Parathyroid adenoma (tissue), 2 donors: Measurements from ENCODE around the gene BRI3.

Experiments used
- H2AFZ ChIP-seq: fragments of 300-600 bp; sonication (generic); one replicate; pipeline ENCODE4 v1.7.0; 2017; ENCODE audit warnings: antibody characterized with exemption, mild to moderate bottlenecking
- H3K27ac ChIP-seq: fragments of 300-600 bp; sonication (generic); one replicate; pipeline ENCODE4 v1.7.0; 2017
- H3K27me3 ChIP-seq: fragments of 300-600 bp; sonication (generic); one replicate; pipeline ENCODE4 v1.7.0; 2017; ENCODE audit warnings: low read length; ENCODE audit not compliant: control insufficient read depth, insufficient read depth
- H3K36me3 ChIP-seq: fragments of 300-600 bp; sonication (generic); one replicate; pipeline ENCODE4 v1.7.0; 2017; ENCODE audit warnings: low read length; ENCODE audit not compliant: control insufficient read depth, insufficient read depth
- H3K4me1 ChIP-seq: fragments of 300-600 bp; sonication (generic); one replicate; pipeline ENCODE4 v1.7.0; 2017; ENCODE audit warnings: control low read depth
- H3K4me2 ChIP-seq: fragments of 300-600 bp; sonication (generic); one replicate; pipeline ENCODE4 v1.7.0; 2017; ENCODE audit warnings: low read length
- H3K4me3 ChIP-seq: fragments of 300-600 bp; sonication (generic); one replicate; pipeline ENCODE4 v1.7.0; 2017; ENCODE audit warnings: low read depth, low read length
- H3K79me2 ChIP-seq: fragments of 300-600 bp; sonication (generic); one replicate; pipeline ENCODE4 v1.7.0; 2017; ENCODE audit warnings: control low read depth
- H3K9ac ChIP-seq: fragments of 300-600 bp; sonication (generic); one replicate; pipeline ENCODE4 v1.7.0; 2017; ENCODE audit warnings: mild to moderate bottlenecking
- H3K9me3 ChIP-seq: fragments of 300-600 bp; sonication (generic); one replicate; pipeline ENCODE4 v1.7.0; 2017; ENCODE audit warnings: low read length; ENCODE audit not compliant: control insufficient read depth
- TF ChIP-seq, protein P1 (sequence below): fragments of 300-600 bp; sonication (generic); IDR thresholded peaks from one replicate; pipeline ENCODE4 v1.7.0; 2017; ENCODE audit warnings: antibody characterized with exemption, mild to moderate bottlenecking
- donor health status: primary hyperparathyroidism.

Gene BRI3

DNA sequence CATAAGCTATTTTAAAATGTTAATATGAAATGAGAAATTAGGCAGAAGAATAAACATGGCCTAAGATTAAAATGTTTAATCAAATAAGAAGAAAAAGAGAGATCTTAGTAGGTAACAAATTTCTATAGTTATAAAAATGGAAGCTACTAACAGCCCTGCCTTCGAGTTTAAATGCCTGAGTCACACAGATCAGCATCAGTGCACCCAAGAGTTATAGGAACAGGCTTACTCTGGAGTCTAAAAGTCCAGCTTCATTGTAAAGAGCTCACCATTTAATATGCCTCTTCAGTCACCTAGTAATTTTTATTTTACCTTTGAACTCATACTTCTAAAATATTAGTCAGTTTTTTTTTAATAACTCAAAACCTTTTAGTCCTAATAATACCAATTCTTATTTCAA, 52.6 kb downstream of the BRI3 start:
- Histone ChIP-seq H3K9ac (no peak overlapping the region), H3K4me3 (no peak overlapping the region), H3K79me2 (no peaks in the 10 kb centered on the region), H3K27me3 (no peaks in the 10 kb centered on the region), H3K4me2 (no peak overlapping the region), H3K27ac (no peak overlapping the region), H3K9me3 (no peaks in the 10 kb centered on the region), H3K4me1 (no peaks in the 10 kb centered on the region), H3K36me3 (no peaks in the 10 kb centered on the region), H2AFZ (no peak overlapping the region)
- TF ChIP-seq, protein P1, sequence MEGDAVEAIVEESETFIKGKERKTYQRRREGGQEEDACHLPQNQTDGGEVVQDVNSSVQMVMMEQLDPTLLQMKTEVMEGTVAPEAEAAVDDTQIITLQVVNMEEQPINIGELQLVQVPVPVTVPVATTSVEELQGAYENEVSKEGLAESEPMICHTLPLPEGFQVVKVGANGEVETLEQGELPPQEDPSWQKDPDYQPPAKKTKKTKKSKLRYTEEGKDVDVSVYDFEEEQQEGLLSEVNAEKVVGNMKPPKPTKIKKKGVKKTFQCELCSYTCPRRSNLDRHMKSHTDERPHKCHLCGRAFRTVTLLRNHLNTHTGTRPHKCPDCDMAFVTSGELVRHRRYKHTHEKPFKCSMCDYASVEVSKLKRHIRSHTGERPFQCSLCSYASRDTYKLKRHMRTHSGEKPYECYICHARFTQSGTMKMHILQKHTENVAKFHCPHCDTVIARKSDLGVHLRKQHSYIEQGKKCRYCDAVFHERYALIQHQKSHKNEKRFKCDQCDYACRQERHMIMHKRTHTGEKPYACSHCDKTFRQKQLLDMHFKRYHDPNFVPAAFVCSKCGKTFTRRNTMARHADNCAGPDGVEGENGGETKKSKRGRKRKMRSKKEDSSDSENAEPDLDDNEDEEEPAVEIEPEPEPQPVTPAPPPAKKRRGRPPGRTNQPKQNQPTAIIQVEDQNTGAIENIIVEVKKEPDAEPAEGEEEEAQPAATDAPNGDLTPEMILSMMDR = no peak

DNA sequence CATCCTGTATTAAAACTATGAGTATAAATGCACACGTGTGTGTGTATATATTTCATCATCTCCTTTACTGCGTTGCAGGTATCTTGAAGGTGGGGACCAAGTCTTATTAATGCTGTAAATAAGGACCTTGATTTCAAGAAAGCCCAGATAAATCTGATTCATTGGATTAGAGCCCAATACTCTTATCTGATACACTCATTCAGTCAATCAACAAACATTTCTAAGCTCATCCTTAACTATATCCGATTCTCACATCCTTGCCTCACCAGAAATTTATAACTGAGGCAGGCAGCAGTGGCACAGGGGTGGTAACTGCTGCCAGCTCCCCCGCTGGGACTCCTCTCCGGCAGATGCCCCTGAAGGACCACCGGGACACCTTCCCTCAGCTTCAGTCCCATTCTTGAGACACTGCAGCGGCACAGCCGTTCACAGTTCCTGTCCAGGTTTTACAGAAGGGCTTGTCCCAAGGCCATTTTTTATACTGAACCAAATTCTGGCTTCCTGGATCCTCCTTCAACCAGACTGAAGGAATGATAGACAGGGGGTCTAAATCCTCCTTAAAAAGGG, 54.0 kb downstream of the BRI3 start:
- Histone ChIP-seq H3K9ac (no peak overlapping the region), H3K4me3 (no peak overlapping the region), H3K9me3 (no peaks in the 10 kb centered on the region), H3K4me2 (no peak overlapping the region), H2AFZ (no peak overlapping the region), H3K79me2 (no peaks in the 10 kb centered on the region), H3K27me3 (no peaks in the 10 kb centered on the region), H3K27ac (no peak overlapping the region), H3K4me1 (no peaks in the 10 kb centered on the region), H3K36me3 (no peaks in the 10 kb centered on the region)
- TF ChIP-seq, protein P1 = no peak

DNA sequence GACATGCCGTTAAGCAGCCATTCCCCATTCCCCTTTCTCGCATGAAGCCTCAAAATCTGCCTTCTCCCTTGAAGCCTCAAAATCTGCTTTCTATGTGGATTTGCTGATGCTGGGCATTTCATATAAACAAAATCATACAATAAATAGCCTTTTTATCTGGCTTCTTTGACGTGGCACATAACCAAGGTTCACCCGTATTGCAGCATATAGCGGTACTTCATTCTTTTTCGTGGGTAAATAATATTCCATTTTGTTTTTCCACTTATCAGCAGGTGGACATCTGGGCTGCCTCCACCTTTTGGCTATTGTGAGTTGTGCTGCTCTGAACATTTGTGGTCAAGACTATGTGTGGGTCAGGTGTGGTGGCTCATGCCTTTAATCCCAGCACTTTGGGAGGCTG, 57.0 kb downstream of the BRI3 start:
- Histone ChIP-seq H3K79me2 (no peaks in the 10 kb centered on the region), H3K9me3 (no peaks in the 10 kb centered on the region), H3K4me3 (no peak overlapping the region), H3K4me1 (no peaks in the 10 kb centered on the region), H3K27ac (no peak overlapping the region), H2AFZ (no peak overlapping the region), H3K4me2 (no peak overlapping the region), H3K36me3 (no peaks in the 10 kb centered on the region), H3K9ac (no peak overlapping the region), H3K27me3 (no peaks in the 10 kb centered on the region)
- TF ChIP-seq, protein P1 = no peak

DNA sequence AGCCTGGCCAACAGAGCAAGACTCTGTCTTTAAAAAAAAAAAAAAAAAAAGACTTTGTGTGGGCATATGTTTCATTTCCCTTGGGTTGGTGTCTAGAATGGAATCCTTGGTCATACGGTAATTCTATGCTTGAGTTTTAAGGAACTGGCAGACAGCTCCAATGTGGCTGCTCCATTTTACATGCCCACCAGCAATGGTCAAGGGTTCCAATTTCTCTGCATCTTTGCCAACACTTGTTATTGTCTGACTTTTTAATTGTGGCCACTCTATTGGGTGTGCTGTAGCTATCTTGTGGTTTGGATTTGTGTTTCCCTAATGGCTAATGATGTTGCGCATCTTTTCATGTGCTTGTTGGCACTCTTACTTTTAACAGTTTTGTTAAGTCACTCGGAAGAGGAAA, 57.6 kb downstream of the BRI3 start:
- TF ChIP-seq, protein P1 = no peak
- H2AFZ ChIP-seq = no peak overlapping the region

DNA sequence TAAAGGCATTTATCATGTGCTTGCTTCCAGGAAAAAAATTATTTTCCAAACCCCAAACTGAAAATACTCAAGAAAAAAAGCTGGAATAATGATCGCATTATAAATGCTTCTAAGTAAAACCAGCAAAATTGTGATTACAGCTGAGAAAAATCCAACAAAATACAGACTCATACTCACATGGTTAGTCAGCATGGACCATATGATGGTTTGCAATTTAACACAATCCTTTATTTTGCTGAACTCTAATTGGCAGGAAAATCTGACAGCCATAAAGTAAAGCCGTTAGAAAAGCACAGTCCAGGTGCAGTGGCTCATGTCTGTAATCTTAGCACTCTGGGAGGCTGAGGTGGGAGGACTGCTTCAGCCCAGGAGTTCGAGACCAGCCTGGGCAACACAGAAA, 59.6 kb downstream of the BRI3 start:
- H3K27ac ChIP-seq = no peak overlapping the region
- H3K36me3 ChIP-seq = no peaks in the 10 kb centered on the region
- H3K4me3 ChIP-seq = no peak overlapping the region
- no peak overlapping the region for H3K9ac ChIP-seq
- no peak overlapping the region for H2AFZ ChIP-seq
- no peaks in the 10 kb centered on the region for H3K79me2 ChIP-seq
- H3K27me3 ChIP-seq = no peaks in the 10 kb centered on the region
- H3K4me2 ChIP-seq = no peak overlapping the region
- H3K9me3 ChIP-seq = no peaks in the 10 kb centered on the region
- no peaks in the 10 kb centered on the region for H3K4me1 ChIP-seq
- TF ChIP-seq, protein P1 = no peak

More for the DNA sequence above, 57.6 kb downstream of the BRI3 start:
- no peaks in the 10 kb centered on the region for H3K36me3 ChIP-seq
- H3K79me2 ChIP-seq = no peaks in the 10 kb centered on the region
- no peaks in the 10 kb centered on the region for H3K27me3 ChIP-seq
- no peak overlapping the region for H3K4me3 ChIP-seq
- H3K4me2 ChIP-seq = no peak overlapping the region
- no peaks in the 10 kb centered on the region for H3K9me3 ChIP-seq
- H3K27ac ChIP-seq = no peak overlapping the region
- H3K9ac ChIP-seq = no peak overlapping the region
- no peaks in the 10 kb centered on the region for H3K4me1 ChIP-seq
